K562 (cell line): ENCODE results near the gene FDPS. TPM values are rescaled to one million over a fixed set of nuclear protein-coding genes. Genes with fewer than 3 reads are reported as not detected.

Source experiments
- BCLAF1 ChIP-seq, 2 experiments: fragments of 450-650 bp in 1 of 2; IDR thresholded peaks; 2 replicates each; pipeline ENCODE4 v1.6.1; 2011 to 2017; ENCODE audit warnings: low read depth in 2 of 2, antibody characterized with exemption in 1 of 2, borderline replicate concordance in 1 of 2, low read length in 1 of 2, mild to moderate bottlenecking in 1 of 2, mixed read lengths in 1 of 2; ENCODE audit not compliant: control insufficient read depth in 1 of 2
- GABPB1 ChIP-seq: sonication (generic); formaldehyde crosslinking; IDR thresholded peaks from 2 replicates; pipeline ENCODE4 v1.8.0; 2022; ENCODE audit warnings: mild to moderate bottlenecking, missing genetic modification reagents
- HNRNPK ChIP-seq: fragments of 200-400 bp; formaldehyde crosslinking; IDR thresholded peaks from one replicate; pipeline ENCODE4 v1.6.1; 2018; ENCODE audit warnings: mild to moderate bottlenecking, low read depth, low read length; ENCODE audit not compliant: poor library complexity, severe bottlenecking
- REST ChIP-seq, 2 experiments: fragments of 450-650 bp; formaldehyde crosslinking in 1 of 2; IDR thresholded peaks; 2 replicates each; pipeline versions ENCODE4 v1.4.0 to v1.6.1; 2014 to 2020; ENCODE audit warnings: mild to moderate bottlenecking in 2 of 2, borderline replicate concordance in 1 of 2, low read depth in 1 of 2
- SREBF2 ChIP-seq: sonication (generic); formaldehyde crosslinking; IDR thresholded peaks from 2 replicates; pipeline ENCODE4 v1.4.0; 2020; ENCODE audit warnings: mild to moderate bottlenecking, missing genetic modification reagents
- ZBTB34 ChIP-seq: fragments of 250-450 bp; sonication (Bioruptor Pico); IDR thresholded peaks from 2 replicates; pipeline ENCODE4 v1.8.0; 2021; ENCODE audit warnings: mild to moderate bottlenecking, moderate library complexity
- ZNF277 ChIP-seq: fragments of 250-450 bp; sonication (Bioruptor Pico); IDR thresholded peaks from 2 replicates; pipeline ENCODE4 v1.8.0; 2022; ENCODE audit warnings: inconsistent platforms, mild to moderate bottlenecking, moderate library complexity, borderline replicate concordance
- polyA plus RNA-seq, 8 experiments: library from polyadenylated mRNA; depleted of rRNA in 4 of 8; stranded (reverse) in 5 of 8; unstranded in 3 of 8; fragments of >200 nt; fragmentation: Nextera tagmentation in 2 of 8; fragmentation: Illumina TruSeq in 1 of 8; extraction: Ambion mirVana in 2 of 8; extraction: Trizol in 1 of 8; gene quantifications; 2 replicates each; pipeline versions ENCODE4 v1.2.1 to v1.2.3, GENCODE V29; 2011 to 2014; ENCODE audit warnings: inconsistent platforms in 1 of 8, missing spikeins in 1 of 8
- total RNA-seq, 7 experiments: library from RNA; depleted of rRNA in 6 of 7; stranded (reverse); fragments of >200 nt in 6 of 7; fragmentation: Illumina TruSeq in 2 of 7; extraction: Trizol in 2 of 7; gene quantifications; 2 replicates each; pipeline versions ENCODE4 v1.2.1 to v1.2.3, GENCODE V29; 2011 to 2021; ENCODE audit warnings: low replicate concordance in 1 of 7

FDPS gene
- total and polyA plus RNA-seq, 9 of the 15 experiments (the other 6 are each of a cell fraction or from before 2014, with no cell fraction given) = 247 to 884 (median 360) TPM

GRCh38 chr1:155272466-155273342, 36.0 kb upstream of the FDPS start (continued):
- TF ChIP-seq ZBTB34 (CRISPR knock-in tag) (no peak), REST (IDR thresholded peaks at IDR 0.05; ENCODE audit: borderline replicate concordance) (no peak), REST (CRISPR knock-in tag; IDR thresholded peaks at IDR 0.05; ENCODE audit: low read depth) (no peak), HNRNPK (no peak), GABPB1 (CRISPR knock-in tag) (peak; percentile 74), BCLAF1 (IDR thresholded peaks at IDR 0.05; ENCODE audit: borderline replicate concordance in 1 of 2, control insufficient read depth in 1 of 2, low read depth in 2 of 2, low read length in 1 of 2) (no peak), ZNF277 (CRISPR knock-in tag) (no peak), SREBF2 (CRISPR knock-in tag) (no peak)
